OCI-LY3 (cell line): Measurements from ENCODE around the gene CDK16.

Source experiments
- H2AFZ ChIP-seq: fragments of 200-600, 300-600 bp; shearing (Covaris generic); 2 replicates; pipeline ENCODE4 v1.6.0; 2014; ENCODE audit warnings: antibody characterized with exemption, low read depth, low read length
- H3K27ac ChIP-seq: fragments of 200-600, 300-600 bp; sonication (generic); 2 replicates; pipeline ENCODE4 v1.5.1; 2014; ENCODE audit warnings: mild to moderate bottlenecking, low read length, moderate library complexity, mixed read lengths
- H3K27me3 ChIP-seq: fragments of 200-600, 300-600 bp; sonication (generic); 2 replicates; pipeline ENCODE4 v1.6.1; 2014; ENCODE audit warnings: low read depth, low read length, mixed read lengths
- H3K36me3 ChIP-seq: fragments of 200-600, 300-600 bp; sonication (generic); replicated peaks from 2 replicates; pipeline ENCODE3; 2014; ENCODE audit warnings: low read depth, low read length, mixed read lengths
- H3K4me1 ChIP-seq: fragments of 300-600, 200-600 bp; sonication (generic); 2 replicates; pipeline ENCODE4 v1.6.1; 2014; ENCODE audit warnings: low read length, mixed read lengths
- H3K4me2 ChIP-seq: fragments of 200-600, 300-600 bp; sonication (generic); 2 replicates; pipeline ENCODE4 v1.6.1; 2014; ENCODE audit warnings: low read length, mixed read lengths
- H3K4me3 ChIP-seq: fragments of 300-600, 200-600 bp; sonication (generic); 2 replicates; pipeline ENCODE4 v1.5.1; 2014; ENCODE audit warnings: antibody characterized with exemption, mild to moderate bottlenecking, low read length, moderate library complexity
- H3K79me2 ChIP-seq: fragments of 300-600, 200-600 bp; shearing (Covaris generic); 2 replicates; pipeline ENCODE4 v1.6.1; 2014; ENCODE audit warnings: mild to moderate bottlenecking, low read length, mixed read lengths
- H3K9ac ChIP-seq: fragments of 300-600, 200-600 bp; shearing (Covaris generic); 2 replicates; pipeline ENCODE4 v1.6.0; 2014; ENCODE audit warnings: mild to moderate bottlenecking, low read length, moderate library complexity
- H3K9me3 ChIP-seq: fragments of 200-600, 300-600 bp; shearing (Covaris generic); 2 replicates; pipeline ENCODE4 v1.6.1; 2014; ENCODE audit warnings: low read length, mixed read lengths; ENCODE audit not compliant: insufficient read depth
- H4K20me1 ChIP-seq: fragments of 200-600, 300-600 bp; sonication (generic); 2 replicates; pipeline ENCODE4 v1.6.1; 2016; ENCODE audit warnings: low read length, mixed read lengths; ENCODE audit not compliant: insufficient read depth
- EZH2phosphoT487 ChIP-seq: fragments of 200-600 bp; shearing (Covaris generic); IDR thresholded peaks from 2 replicates; pipeline ENCODE4 v1.6.1; 2018; ENCODE audit warnings: antibody characterized with exemption, mixed run types, low read depth
- TF ChIP-seq, protein P1 (sequence below): fragments of 200-600, 300-600 bp; sonication (generic); IDR thresholded peaks from 2 replicates; pipeline ENCODE4 v1.5.1; 2014; ENCODE audit warnings: antibody characterized with exemption, low read length, low read depth

Gene CDK16

GRCh38 chrX:47198687-47199080 is 19.8 kb upstream of the CDK16 start:
- no peak overlapping the region for H3K27ac ChIP-seq
- no peak overlapping the region for H3K4me3 ChIP-seq
- TF ChIP-seq, protein P1, sequence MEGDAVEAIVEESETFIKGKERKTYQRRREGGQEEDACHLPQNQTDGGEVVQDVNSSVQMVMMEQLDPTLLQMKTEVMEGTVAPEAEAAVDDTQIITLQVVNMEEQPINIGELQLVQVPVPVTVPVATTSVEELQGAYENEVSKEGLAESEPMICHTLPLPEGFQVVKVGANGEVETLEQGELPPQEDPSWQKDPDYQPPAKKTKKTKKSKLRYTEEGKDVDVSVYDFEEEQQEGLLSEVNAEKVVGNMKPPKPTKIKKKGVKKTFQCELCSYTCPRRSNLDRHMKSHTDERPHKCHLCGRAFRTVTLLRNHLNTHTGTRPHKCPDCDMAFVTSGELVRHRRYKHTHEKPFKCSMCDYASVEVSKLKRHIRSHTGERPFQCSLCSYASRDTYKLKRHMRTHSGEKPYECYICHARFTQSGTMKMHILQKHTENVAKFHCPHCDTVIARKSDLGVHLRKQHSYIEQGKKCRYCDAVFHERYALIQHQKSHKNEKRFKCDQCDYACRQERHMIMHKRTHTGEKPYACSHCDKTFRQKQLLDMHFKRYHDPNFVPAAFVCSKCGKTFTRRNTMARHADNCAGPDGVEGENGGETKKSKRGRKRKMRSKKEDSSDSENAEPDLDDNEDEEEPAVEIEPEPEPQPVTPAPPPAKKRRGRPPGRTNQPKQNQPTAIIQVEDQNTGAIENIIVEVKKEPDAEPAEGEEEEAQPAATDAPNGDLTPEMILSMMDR = no peak
- TF ChIP-seq EZH2phosphoT487 = no peak
- H2AFZ ChIP-seq = no peak overlapping the region
- H3K4me1 ChIP-seq = peaks cover 12% of the 10 kb centered on the region
- H3K9ac ChIP-seq = no peak overlapping the region
- H4K20me1 ChIP-seq = peaks cover 50% of the 10 kb centered on the region
- peaks cover 65% of the 10 kb centered on the region for H3K79me2 ChIP-seq
- no peaks in the 10 kb centered on the region for H3K9me3 ChIP-seq
- peaks cover 81% of the 10 kb centered on the region for H3K36me3 ChIP-seq
- H3K4me2 ChIP-seq = no peak overlapping the region
- H3K27me3 ChIP-seq = no peaks in the 10 kb centered on the region

DNA sequence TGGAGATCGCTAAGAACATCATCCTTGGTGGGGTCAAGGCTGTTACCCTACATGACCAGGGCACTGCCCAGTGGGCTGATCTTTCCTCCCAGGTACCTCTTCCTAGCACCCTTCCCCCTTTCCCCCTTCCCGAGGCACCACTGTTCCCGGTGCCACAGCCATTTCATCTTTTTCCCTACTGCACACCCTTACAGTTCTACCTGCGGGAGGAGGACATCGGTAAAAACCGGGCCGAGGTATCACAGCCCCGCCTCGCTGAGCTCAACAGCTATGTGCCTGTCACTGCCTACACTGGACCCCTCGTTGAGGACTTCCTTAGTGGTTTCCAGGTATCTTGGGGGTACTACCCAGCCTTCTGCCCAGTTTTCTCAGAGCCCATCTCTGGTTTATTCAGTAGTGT is 19.2 kb upstream of the CDK16 start:
- no peak overlapping the region for H2AFZ ChIP-seq
- no peak overlapping the region for H3K9ac ChIP-seq
- H3K4me3 ChIP-seq = no peak overlapping the region
- TF ChIP-seq, protein P1 = no peak
- no peak for TF ChIP-seq EZH2phosphoT487
- H3K79me2 ChIP-seq = peaks cover 59% of the 10 kb centered on the region
- H3K27ac ChIP-seq = no peak overlapping the region
- H3K4me1 ChIP-seq = peaks cover 12% of the 10 kb centered on the region
- H3K36me3 ChIP-seq = peaks cover 79% of the 10 kb centered on the region
- no peaks in the 10 kb centered on the region for H3K9me3 ChIP-seq
- peaks cover 45% of the 10 kb centered on the region for H4K20me1 ChIP-seq
- H3K4me2 ChIP-seq = no peak overlapping the region
- no peaks in the 10 kb centered on the region for H3K27me3 ChIP-seq

GRCh38 chrX:47200385-47201150 is 17.9 kb upstream of the CDK16 start:
- peaks cover 78% of the 10 kb centered on the region for H3K36me3 ChIP-seq
- H3K79me2 ChIP-seq = peaks cover 48% of the 10 kb centered on the region
- no peak overlapping the region for H2AFZ ChIP-seq
- H4K20me1 ChIP-seq = peaks cover 33% of the 10 kb centered on the region
- H3K27ac ChIP-seq = no peak overlapping the region
- TF ChIP-seq, protein P1 = no peak
- TF ChIP-seq EZH2phosphoT487 = no peak
- H3K4me1 ChIP-seq = peaks cover 3% of the 10 kb centered on the region
- no peak overlapping the region for H3K9ac ChIP-seq
- H3K4me2 ChIP-seq = no peak overlapping the region
- no peak overlapping the region for H3K4me3 ChIP-seq
- no peaks in the 10 kb centered on the region for H3K9me3 ChIP-seq
- no peaks in the 10 kb centered on the region for H3K27me3 ChIP-seq

- H3K4me3 ChIP-seq = no peak overlapping the region
- peaks cover 75% of the 10 kb centered on the region for H3K36me3 ChIP-seq
- TF ChIP-seq EZH2phosphoT487 = no peak
- TF ChIP-seq, protein P1 = no peak
- no peak overlapping the region for H3K9ac ChIP-seq
- H2AFZ ChIP-seq = no peak overlapping the region
- no peak overlapping the region for H3K4me2 ChIP-seq
- no peaks in the 10 kb centered on the region for H3K4me1 ChIP-seq
- no peak overlapping the region for H3K27ac ChIP-seq
- peaks cover 25% of the 10 kb centered on the region for H4K20me1 ChIP-seq
- peaks cover 39% of the 10 kb centered on the region for H3K79me2 ChIP-seq
- H3K27me3 ChIP-seq = no peaks in the 10 kb centered on the region
- H3K9me3 ChIP-seq = no peaks in the 10 kb centered on the region
Observed at GRCh38 chrX:47201345-47201944, 17.0 kb upstream of the CDK16 start.
